Endothelial cell of umbilical vein (primary cell): ENCODE measurements around the gene COMT. TPM values are rescaled to one million over a fixed set of nuclear protein-coding genes. Genes with fewer than 3 reads are reported as not detected.
A peak's percentile ranks its signal among the peaks of the same experiment; 100 is the strongest.

ENCODE experiments used
- BruUV-seq: library from RNA; stranded (reverse); fragments of 400-500 nt; replicated peaks from 2 replicates; lab custom pipeline; 2021; lab: Mats Ljungman, UMichigan
- CTCF ChIA-PET: fragments of 300-600, 350-600 bp; sonication (Branson Sonifier 250); formaldehyde crosslinking; loops from one replicate; lab custom pipeline; 2021; ENCODE audit warnings: antibody characterized with exemption, inconsistent platforms; lab: Charles Lee
- POLR2A ChIA-PET: fragments of 300-600, 350-600 bp; sonication (Branson Sonifier 250); formaldehyde crosslinking; loops from one replicate; lab custom pipeline; 2021; ENCODE audit warnings: antibody characterized with exemption, inconsistent platforms; lab: Charles Lee
- DNase-seq: peaks from one replicate; pipeline ENCODE4 v3.0.0-alpha.2; 2011; ENCODE audit warnings: low read depth, low spot score
- FAIRE-seq: peaks from 2 replicates; lab custom pipeline; 2011; peaks lifted over from hg19 to GRCh38; lab: Jason Lieb, UNC
- H2AFZ ChIP-seq: 2 replicates; pipeline ENCODE4 v1.6.0; 2012; ENCODE audit warnings: low read depth, low read length, control low read depth, inconsistent platforms
- H3K27ac ChIP-seq: 2 replicates; pipeline ENCODE4 v1.5.1; 2011; ENCODE audit warnings: low read depth, mild to moderate bottlenecking, control low read depth, low read length, moderate library complexity; ENCODE audit not compliant: insufficient read depth
- H3K27me3 ChIP-seq, 2 experiments: 2 replicates each; pipeline versions ENCODE4 v1.6.0 to v1.6.1; 2011; ENCODE audit warnings: low read length in 2 of 2, mixed read lengths in 1 of 2; ENCODE audit not compliant: control insufficient read depth in 2 of 2, insufficient read depth in 2 of 2
- H3K36me3 ChIP-seq, 2 experiments: 2 replicates in 1 of 2; 3 replicates in 1 of 2; pipeline ENCODE4 v1.5.1; 2011; ENCODE audit warnings: low read length in 2 of 2, mild to moderate bottlenecking in 1 of 2, moderate library complexity in 1 of 2; ENCODE audit not compliant: control insufficient read depth in 2 of 2, insufficient read depth in 2 of 2; ENCODE audit errors: extremely low read depth in 1 of 2
- H3K4me1 ChIP-seq: 3 replicates; pipeline ENCODE4 v1.5.1; 2011; ENCODE audit warnings: mild to moderate bottlenecking, low read length; ENCODE audit not compliant: control insufficient read depth, insufficient read depth; ENCODE audit errors: extremely low read depth
- H3K4me2 ChIP-seq: 2 replicates; pipeline ENCODE4 v1.6.1; 2011; ENCODE audit warnings: low read length, control low read depth, mixed read lengths; ENCODE audit not compliant: insufficient read depth
- H3K4me3 ChIP-seq, 3 experiments: fragments of 200-600 bp in 1 of 3; sonication (generic), shearing (Covaris generic) in 1 of 3; replicated peaks in 1 of 3; 2 replicates each; pipeline ENCODE4 v1.5.1; 2011 to 2016; ENCODE audit warnings: control low read depth in 3 of 3, low read length in 3 of 3, mild to moderate bottlenecking in 2 of 3, inconsistent platforms in 1 of 3, low read depth in 1 of 3, moderate library complexity in 1 of 3; ENCODE audit not compliant: insufficient read depth in 1 of 3
- H3K79me2 ChIP-seq: 2 replicates; pipeline ENCODE4 v1.6.0; 2012; ENCODE audit warnings: low read length, inconsistent platforms; ENCODE audit not compliant: control insufficient read depth, insufficient read depth
- H3K9ac ChIP-seq: replicated peaks from 2 replicates; pipeline ENCODE3; 2011; ENCODE audit warnings: low read length, control low read depth; ENCODE audit not compliant: insufficient read depth; ENCODE audit errors: extremely low read depth
- H3K9me1 ChIP-seq: replicated peaks from 3 replicates; pipeline ENCODE4 v1.6.0; 2011; ENCODE audit warnings: mild to moderate bottlenecking, low read length; ENCODE audit not compliant: control insufficient read depth, insufficient read depth; ENCODE audit errors: extremely low read depth
- H3K9me3 ChIP-seq: replicated peaks from 2 replicates; pipeline ENCODE4 v1.5.1; 2012; ENCODE audit warnings: low read length, inconsistent platforms; ENCODE audit not compliant: control insufficient read depth, insufficient read depth
- H4K20me1 ChIP-seq: replicated peaks from 2 replicates; pipeline ENCODE3; 2011; ENCODE audit warnings: mild to moderate bottlenecking, low read length; ENCODE audit not compliant: control insufficient read depth, insufficient read depth; ENCODE audit errors: extremely low read depth
- EZH2 ChIP-seq: IDR thresholded peaks from 2 replicates; pipeline ENCODE4 v1.6.1; 2012; ENCODE audit warnings: borderline replicate concordance, low read depth, mild to moderate bottlenecking, moderate library complexity, low read length, inconsistent platforms; ENCODE audit not compliant: severe bottlenecking
- FOS ChIP-seq: IDR thresholded peaks from 2 replicates; pipeline ENCODE4 v1.6.1; 2011; ENCODE audit warnings: mild to moderate bottlenecking, low read length, moderate library complexity, borderline replicate concordance; ENCODE audit not compliant: insufficient read depth
- GATA2 ChIP-seq: IDR thresholded peaks from 2 replicates; pipeline ENCODE4 v1.7.0; 2011; ENCODE audit warnings: low read depth, mild to moderate bottlenecking, moderate library complexity, mixed read lengths, low read length; ENCODE audit not compliant: insufficient read length, insufficient read depth
- JUN ChIP-seq: IDR thresholded peaks from 2 replicates; pipeline ENCODE4 v1.6.1; 2011; ENCODE audit warnings: borderline replicate concordance, low read depth; ENCODE audit not compliant: insufficient read length, insufficient read depth
- MYC ChIP-seq: IDR thresholded peaks from one replicate; pipeline ENCODE4 v1.6.1; 2011; ENCODE audit warnings: mild to moderate bottlenecking, low read depth, low read length
- POLR2A ChIP-seq: IDR thresholded peaks from 2 replicates; pipeline ENCODE4 v1.6.1; 2012; ENCODE audit warnings: low read depth, mild to moderate bottlenecking, control low read depth, low read length
- POLR2AphosphoS5 ChIP-seq: IDR thresholded peaks from 2 replicates; pipeline ENCODE4 v1.6.1; 2012; ENCODE audit warnings: low read depth, mild to moderate bottlenecking, control low read depth, low read length, moderate library complexity; ENCODE audit not compliant: insufficient read depth
- dilution Hi-C: fragments of 300-500 bp; cut with MboI; formaldehyde crosslinking; loops from one replicate; pipeline ENCODE4 v1.15.0; 2019; ENCODE audit warnings: low sequenced_read_pairs; ENCODE audit not compliant: extremely low pct_ligation_motif_present
- intact Hi-C: fragments of 100-400 bp; cut with micrococcal nuclease; formaldehyde crosslinking; loops from one replicate; pipeline ENCODE4 v1.10.0; 2022
- polyA plus RNA-seq, 4 experiments: library from polyadenylated mRNA; depleted of rRNA in 3 of 4; stranded (reverse) in 3 of 4; unstranded in 1 of 4; fragments of >200 nt; gene quantifications; 2 replicates each; pipeline versions ENCODE4 v1.2.1 to v1.2.3, GENCODE V29; 2011 to 2012; ENCODE audit warnings: missing spikeins in 1 of 4
- total RNA-seq: library from RNA; stranded (reverse); gene quantifications from 2 replicates; pipeline ENCODE4 v1.2.3, GENCODE V29; 2021
- TF ChIP-seq, protein P1 (sequence below): IDR thresholded peaks from 2 replicates; pipeline ENCODE4 v1.6.1; 2011; ENCODE audit not compliant: insufficient read depth, insufficient read length

COMT gene
- total and polyA plus RNA-seq, 2 donors (not counting 3 experiments of a cell fraction or from before 2014, with no cell fraction given), result 221 to 537 TPM

DNA sequence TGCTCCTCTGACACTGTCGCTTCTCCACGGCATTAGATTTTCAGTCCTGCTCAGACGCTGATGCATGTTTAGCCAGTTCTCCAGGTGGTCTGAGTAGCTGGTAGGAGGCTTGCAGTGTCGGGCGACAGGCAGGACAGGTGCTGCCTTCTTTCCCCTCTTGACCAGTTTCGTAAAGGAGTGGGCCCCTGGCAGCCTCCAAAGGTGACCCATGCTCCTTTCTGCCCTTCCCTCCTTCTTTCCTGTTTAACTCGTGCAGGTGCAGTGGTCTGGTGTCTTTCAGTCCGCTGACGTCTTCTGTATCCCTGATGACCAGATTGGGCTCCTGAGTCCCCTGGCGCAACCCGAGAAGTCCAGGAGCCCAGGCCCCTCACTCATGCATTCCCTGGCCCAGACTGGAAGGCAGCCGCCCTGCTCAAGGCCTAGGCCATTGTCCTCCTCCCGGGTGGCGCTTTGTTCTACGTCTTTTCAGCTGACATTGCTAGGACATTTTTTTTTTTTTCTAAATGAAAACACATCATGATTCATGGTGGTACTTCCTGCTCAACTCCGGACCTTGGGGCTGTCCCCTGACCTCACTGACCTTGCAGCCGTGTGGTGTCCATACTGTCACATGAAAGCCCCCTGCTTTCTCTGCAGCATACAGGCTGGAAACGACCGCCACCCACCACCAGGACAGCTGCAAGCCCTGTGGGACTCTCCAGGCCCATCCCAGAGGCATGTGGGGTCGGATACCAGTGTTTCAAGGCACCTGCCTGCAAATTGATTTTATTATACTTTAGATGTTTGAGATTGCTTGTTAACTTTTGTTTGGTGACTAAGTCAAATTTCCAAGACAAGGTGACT is 25.6 kb downstream of the COMT start:
- ChIA-PET POLR2A (no interaction called here), CTCF (interaction anchor here (1.9 to 12.2 kb wide), 2 partner anchors 46 to 237 kb away, joined by 7 to 304 read pairs; no protein-coding TSS in a partner anchor)
- H3K4me3 ChIP-seq, result no peak overlapping the region
- peak; percentile 88 for FAIRE-seq
- H3K79me2 ChIP-seq, result no peaks in the 10 kb centered on the region
- H3K27me3 ChIP-seq, result no peaks in the 10 kb centered on the region
- intact Hi-C loops (no loop called here), dilution Hi-C loops (no loop called here)
- peak overlapping the region; percentile 9 for H3K27ac ChIP-seq
- H4K20me1 ChIP-seq, result no peaks in the 10 kb centered on the region
- no peak overlapping the region for H3K9ac ChIP-seq
- H3K36me3 ChIP-seq, result peaks cover 9 to 53% of the 10 kb centered on the region in 2 experiments
- TF ChIP-seq POLR2AphosphoS5 (peak; percentile 10), POLR2A (no peak), FOS (no peak), EZH2 (no peak), MYC (no peak), JUN (no peak), GATA2 (no peak)
- TF ChIP-seq, protein P1, sequence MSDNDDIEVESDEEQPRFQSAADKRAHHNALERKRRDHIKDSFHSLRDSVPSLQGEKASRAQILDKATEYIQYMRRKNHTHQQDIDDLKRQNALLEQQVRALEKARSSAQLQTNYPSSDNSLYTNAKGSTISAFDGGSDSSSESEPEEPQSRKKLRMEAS, result no peak
- no peaks in the 10 kb centered on the region for H3K9me3 ChIP-seq
- no peak overlapping the region for H2AFZ ChIP-seq
- H3K4me2 ChIP-seq, result no peak overlapping the region
- peaks cover 27% of the 10 kb centered on the region for H3K4me1 ChIP-seq
- DNase-seq, result peak; percentile 31
- no TSS peak for BruUV-seq
- H3K9me1 ChIP-seq, result no peaks in the 10 kb centered on the region
